HG02798 (cell line): ENCODE data around the gene MVK.

ENCODE experiments used
- ATAC-seq: cut with Tn5 transposase; IDR thresholded peaks from one replicate; pipeline ENCODE4 v1.9.1; 2021; ENCODE audit warnings: mild to moderate bottlenecking; ENCODE audit not compliant: unreplicated experiment, poor library complexity

MVK gene

GRCh38 chr12:109625749-109626377, 52.3 kb downstream of the MVK start:
- no peak for ATAC-seq

- ATAC-seq: no peak
Observed at GRCh38 chr12:109626378-109627115, 53.0 kb downstream of the MVK start.

- no peak for ATAC-seq
Observed at GRCh38 chr12:109627633-109628032, 54.0 kb downstream of the MVK start.

- ATAC-seq: no peak
Observed at GRCh38 chr12:109630107-109630506, 56.5 kb downstream of the MVK start.

- ATAC-seq: no peak
Observed at GRCh38 chr12:109630815-109631214, 57.2 kb downstream of the MVK start.

GRCh38 chr12:109631302-109631701, 57.7 kb downstream of the MVK start:
- ATAC-seq: no peak

GRCh38 chr12:109631751-109632150, 58.2 kb downstream of the MVK start:
- no peak for ATAC-seq

- no peak for ATAC-seq
Observed at GRCh38 chr12:109632342-109632741, 58.7 kb downstream of the MVK start.

- ATAC-seq: no peak
Observed at GRCh38 chr12:109635717-109636116, 62.1 kb downstream of the MVK start.

GRCh38 chr12:109637348-109637747, 63.8 kb downstream of the MVK start:
- no peak for ATAC-seq

- ATAC-seq: no peak
Observed at GRCh38 chr12:109637996-109638395, 64.4 kb downstream of the MVK start.

- no peak for ATAC-seq
Observed at GRCh38 chr12:109638735-109639134, 65.1 kb downstream of the MVK start.

GRCh38 chr12:109639151-109639872, 65.7 kb downstream of the MVK start:
- ATAC-seq: no peak

- ATAC-seq: no peak
Observed at GRCh38 chr12:109640961-109641360, 67.4 kb downstream of the MVK start.

GRCh38 chr12:109641422-109641821, 67.8 kb downstream of the MVK start:
- ATAC-seq: no peak

GRCh38 chr12:109642506-109643132, 69.0 kb downstream of the MVK start:
- no peak for ATAC-seq

- ATAC-seq: no peak
Observed at GRCh38 chr12:109645194-109645593, 71.6 kb downstream of the MVK start.

- no peak for ATAC-seq
Observed at GRCh38 chr12:109645708-109646107, 72.1 kb downstream of the MVK start.
